GM21529 (cell line): ENCODE data around the gene INPP5J.
A peak's percentile ranks its signal among the peaks of the same experiment; 100 is the strongest.
"Not testable (repeated sequence)": the region's sequence is repeated elsewhere in the genome, so short reads cannot be mapped to it uniquely, and the experiment has no call there.

ENCODE experiments used
- ATAC-seq: cut with Tn5 transposase; IDR thresholded peaks from one replicate; pipeline ENCODE4 v1.9.1; 2021; ENCODE audit not compliant: unreplicated experiment

INPP5J gene

GRCh38 chr22:31122532-31123291, at the start of gene INPP5J:
Gene INPP5J (plus strand): TSS chr22:31122966. CDS start chr22:31123015, 49 bp downstream.
- no peak for ATAC-seq

- ATAC-seq = not testable (repeated sequence)
These were observed 49.6 kb upstream of the INPP5J start for GRCh38 chr22:31073125-31073524.

- not testable (repeated sequence) for ATAC-seq
These were observed 49.1 kb upstream of the INPP5J start for GRCh38 chr22:31073545-31074145.

- no peak for ATAC-seq
These were observed 46.8 kb upstream of the INPP5J start for GRCh38 chr22:31075961-31076360.

- ATAC-seq = no peak
These were observed 45.1 kb upstream of the INPP5J start for GRCh38 chr22:31077681-31078080.

- ATAC-seq = not testable (repeated sequence)
These were observed 44.4 kb upstream of the INPP5J start for GRCh38 chr22:31078389-31078788.

GRCh38 chr22:31079095-31079642, 43.6 kb upstream of the INPP5J start:
- ATAC-seq = no peak

- ATAC-seq = no peak
These were observed 42.5 kb upstream of the INPP5J start for GRCh38 chr22:31080164-31080847.

GRCh38 chr22:31080848-31081649, 41.7 kb upstream of the INPP5J start, which contains the start of gene SMTN:
Gene SMTN (plus strand): TSS chr22:31081318. CDS start chr22:31083259, 1,941 bp downstream.
- ATAC-seq = peak; percentile 63

GRCh38 chr22:31081963-31082605, 40.7 kb upstream of the INPP5J start:
- no peak for ATAC-seq

- no peak for ATAC-seq
These were observed 40.0 kb upstream of the INPP5J start for GRCh38 chr22:31082606-31083376.

GRCh38 chr22:31083377-31083768, 39.4 kb upstream of the INPP5J start:
- no peak for ATAC-seq

- no peak for ATAC-seq
These were observed 38.6 kb upstream of the INPP5J start for GRCh38 chr22:31083923-31084810.

- ATAC-seq = peak; percentile 51
These were observed 37.8 kb upstream of the INPP5J start for GRCh38 chr22:31084811-31085492.

GRCh38 chr22:31085493-31085824, 37.3 kb upstream of the INPP5J start:
- no peak for ATAC-seq

- ATAC-seq = no peak
These were observed 36.8 kb upstream of the INPP5J start for GRCh38 chr22:31085928-31086327.

GRCh38 chr22:31086703-31087330, 35.9 kb upstream of the INPP5J start:
- no peak for ATAC-seq
